CD4-positive, CD25-positive, alpha-beta regulatory T cell (primary cell): ENCODE measurements around the gene NDP. TPM values are rescaled to one million over a fixed set of nuclear protein-coding genes. Genes with fewer than 3 reads are reported as not detected.

Experiments
- ATAC-seq, 2 donors: fragments of 150-1000 bp; cut with Tn5 transposase; one replicate each; pipeline ENCODE4 v1.10.0; 2021; ENCODE audit warnings: low read depth in 2 of 2, moderate number of reproducible peaks in 2 of 2, moderate library complexity in 1 of 2
- DNase-seq, 3 donors: peaks; one replicate each; pipeline versions ENCODE4 v3.0.0 to v3.0.0-alpha.2; 2012 to 2022; ENCODE audit warnings: mixed read lengths in 1 of 3
- H3K27ac ChIP-seq: one replicate; pipeline ENCODE4 v1.7.0; 2013; ENCODE audit warnings: mild to moderate bottlenecking, low read length; ENCODE audit not compliant: insufficient read depth, poor library complexity, severe bottlenecking
- H3K27me3 ChIP-seq: one replicate; pipeline ENCODE4 v1.7.0; 2013; ENCODE audit warnings: low read length; ENCODE audit not compliant: control insufficient read depth, insufficient read depth
- H3K36me3 ChIP-seq: one replicate; pipeline ENCODE4 v1.7.0; 2013; ENCODE audit warnings: mild to moderate bottlenecking, low read length, moderate library complexity; ENCODE audit not compliant: control insufficient read depth, insufficient read depth
- H3K4me1 ChIP-seq: 2 replicates; pipeline ENCODE4 v1.7.0; 2013; ENCODE audit warnings: mild to moderate bottlenecking, low read length; ENCODE audit not compliant: insufficient read depth, control insufficient read depth, poor library complexity, severe bottlenecking
- H3K4me3 ChIP-seq: one replicate; pipeline ENCODE4 v1.7.0; 2013; ENCODE audit warnings: low read depth, mild to moderate bottlenecking, low read length, moderate library complexity
- H3K9me3 ChIP-seq, 2 experiments: 1 replicate in 1 of 2; 2 replicates in 1 of 2; pipeline ENCODE4 v1.7.0; 2013; ENCODE audit warnings: low read length in 2 of 2, mild to moderate bottlenecking in 1 of 2, moderate library complexity in 1 of 2; ENCODE audit not compliant: control insufficient read depth in 2 of 2
- H3K27ac Mint-ChIP-seq, 3 donors: one replicate each; pipeline ENCODE4 v1.8.0; 2020 to 2022; ENCODE audit warnings: mild to moderate bottlenecking in 3 of 3, mixed read lengths in 3 of 3, moderate library complexity in 2 of 3
- H3K27me3 Mint-ChIP-seq: one replicate; pipeline ENCODE4 v1.8.0; 2022; ENCODE audit warnings: mild to moderate bottlenecking, mixed read lengths
- H3K36me3 Mint-ChIP-seq: one replicate; pipeline ENCODE4 v1.8.0; 2020; ENCODE audit warnings: mixed read lengths
- H3K4me1 Mint-ChIP-seq, 4 donors: one replicate each; pipeline ENCODE4 v1.8.0; 2020 to 2022; ENCODE audit warnings: mixed read lengths in 4 of 4, mild to moderate bottlenecking in 1 of 4
- H3K4me3 Mint-ChIP-seq, 4 donors: one replicate each; pipeline ENCODE4 v1.8.0; 2020 to 2022; ENCODE audit warnings: mild to moderate bottlenecking in 4 of 4, mixed read lengths in 4 of 4, moderate library complexity in 3 of 4
- H3K9me3 Mint-ChIP-seq, 7 donors: one replicate each; pipeline ENCODE4 v1.8.0; 2020 to 2022; ENCODE audit warnings: mixed read lengths in 7 of 7, mild to moderate bottlenecking in 3 of 7, moderate library complexity in 2 of 7
- polyA plus RNA-seq, 4 donors: library from polyadenylated mRNA; unstranded; fragments of 300-500 nt; fragmentation: Illumina TruSeq; gene quantifications; one replicate each; pipeline ENCODE4 v1.2.3, GENCODE V29; 2021
- total RNA-seq: library from RNA; stranded (reverse); gene quantifications from one replicate; pipeline ENCODE4 v1.2.3, GENCODE V29; 2022

NDP gene
- total and polyA plus RNA-seq, 5 donors from 2014 or later = not detected

DNA sequence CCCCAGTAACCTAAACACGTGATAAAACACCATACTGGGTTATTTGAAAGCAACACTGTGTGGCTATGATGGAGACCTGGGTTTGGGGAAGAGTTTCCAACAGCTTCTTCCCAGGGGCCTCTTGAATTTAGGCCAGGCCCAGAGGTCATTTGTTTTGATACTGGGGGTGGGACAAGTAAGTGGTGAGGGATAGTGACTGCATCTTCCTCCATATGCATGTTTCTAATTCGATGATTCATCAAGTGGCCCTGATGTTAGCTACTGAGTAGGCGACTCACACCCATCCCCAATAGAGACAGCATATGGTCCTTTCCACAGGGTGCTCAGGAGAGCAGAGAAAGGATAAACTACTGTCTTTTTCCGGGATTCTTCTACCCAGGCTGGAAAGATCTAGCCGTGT, 2.7 kb downstream of the NDP start:
- H3K4me1 Mint-ChIP-seq = peaks cover 0 to 20% (median 7%) of the 10 kb centered on the region in 4 donors
- peaks cover 0 to 3% (median 0%) of the 10 kb centered on the region in 7 donors for H3K9me3 Mint-ChIP-seq
- Histone ChIP-seq H3K4me1 (no peaks in the 10 kb centered on the region), H3K27me3 (no peaks in the 10 kb centered on the region), H3K27ac (no peak overlapping the region), H3K9me3 (no peaks in the 10 kb centered on the region), H3K36me3 (no peaks in the 10 kb centered on the region), H3K4me3 (no peak overlapping the region)
- H3K4me3 Mint-ChIP-seq = no peak overlapping the region
- DNase-seq (no peak), ATAC-seq (no peak)
- H3K36me3 Mint-ChIP-seq = no peaks in the 10 kb centered on the region
- peaks cover 6% of the 10 kb centered on the region for H3K27me3 Mint-ChIP-seq
- H3K27ac Mint-ChIP-seq = no peak overlapping the region

- Histone ChIP-seq H3K27ac (no peak overlapping the region), H3K27me3 (no peaks in the 10 kb centered on the region), H3K36me3 (no peaks in the 10 kb centered on the region), H3K4me3 (no peak overlapping the region), H3K4me1 (no peaks in the 10 kb centered on the region), H3K9me3 (no peaks in the 10 kb centered on the region)
- Mint-ChIP-seq H3K27me3 (peaks cover 1% of the 10 kb centered on the region), H3K9me3 (peaks cover 0 to 3% (median 0%) of the 10 kb centered on the region in 7 donors), H3K4me3 (no peak overlapping the region), H3K36me3 (no peaks in the 10 kb centered on the region), H3K27ac (no peak overlapping the region), H3K4me1 (peaks cover 0 to 20% (median 7%) of the 10 kb centered on the region in 4 donors)
- no peak for DNase-seq
- ATAC-seq = no peak
Observed at GRCh38 chrX:43969504-43970501, 3.4 kb downstream of the NDP start.

DNA sequence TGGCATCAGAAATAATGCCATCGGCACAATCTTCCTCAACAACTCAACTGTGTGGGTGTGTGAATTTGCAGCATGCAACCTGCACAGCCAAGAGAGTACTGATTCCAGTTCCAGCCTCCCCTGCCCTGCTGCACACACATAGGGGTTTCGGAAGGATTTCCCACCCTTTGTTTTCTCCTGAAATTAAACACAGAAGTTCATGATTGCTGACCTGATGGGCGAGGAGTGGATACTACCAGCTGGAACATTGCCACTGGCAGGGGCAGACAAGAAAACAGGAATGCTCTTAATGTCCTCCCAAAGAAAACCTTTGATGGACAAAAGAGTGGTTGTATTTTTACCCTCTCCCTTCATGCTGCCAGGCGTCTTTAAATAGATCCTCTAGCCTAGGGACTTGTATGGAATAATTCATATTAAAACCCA, 4.8 kb downstream of the NDP start:
- Histone ChIP-seq H3K4me3 (no peak overlapping the region), H3K27ac (no peak overlapping the region), H3K4me1 (no peaks in the 10 kb centered on the region), H3K9me3 (no peaks in the 10 kb centered on the region), H3K36me3 (no peaks in the 10 kb centered on the region), H3K27me3 (no peaks in the 10 kb centered on the region)
- no peak overlapping the region for H3K4me3 Mint-ChIP-seq
- DNase-seq (no peak), ATAC-seq (no peak)
- H3K4me1 Mint-ChIP-seq = peaks cover 0 to 14% (median 5%) of the 10 kb centered on the region in 4 donors
- peaks cover 0 to 5% (median 0%) of the 10 kb centered on the region in 7 donors for H3K9me3 Mint-ChIP-seq
- H3K27ac Mint-ChIP-seq = no peak overlapping the region
- no peaks in the 10 kb centered on the region for H3K36me3 Mint-ChIP-seq
- no peaks in the 10 kb centered on the region for H3K27me3 Mint-ChIP-seq

GRCh38 chrX:43964936-43965335, 8.3 kb downstream of the NDP start:
- Mint-ChIP-seq H3K27ac (no peak overlapping the region), H3K9me3 (peaks cover 0 to 4% (median 0%) of the 10 kb centered on the region in 7 donors), H3K36me3 (no peaks in the 10 kb centered on the region), H3K27me3 (no peaks in the 10 kb centered on the region), H3K4me1 (no peaks in the 10 kb centered on the region), H3K4me3 (no peak overlapping the region)
- no peaks in the 10 kb centered on the region for H3K4me1 ChIP-seq
- DNase-seq (no peak), ATAC-seq (no peak)
- no peaks in the 10 kb centered on the region for H3K27me3 ChIP-seq
- no peaks in the 10 kb centered on the region for H3K36me3 ChIP-seq
- H3K9me3 ChIP-seq = peaks cover 0 to 3% of the 10 kb centered on the region in 2 experiments
- no peak overlapping the region for H3K27ac ChIP-seq
- no peak overlapping the region for H3K4me3 ChIP-seq

DNA sequence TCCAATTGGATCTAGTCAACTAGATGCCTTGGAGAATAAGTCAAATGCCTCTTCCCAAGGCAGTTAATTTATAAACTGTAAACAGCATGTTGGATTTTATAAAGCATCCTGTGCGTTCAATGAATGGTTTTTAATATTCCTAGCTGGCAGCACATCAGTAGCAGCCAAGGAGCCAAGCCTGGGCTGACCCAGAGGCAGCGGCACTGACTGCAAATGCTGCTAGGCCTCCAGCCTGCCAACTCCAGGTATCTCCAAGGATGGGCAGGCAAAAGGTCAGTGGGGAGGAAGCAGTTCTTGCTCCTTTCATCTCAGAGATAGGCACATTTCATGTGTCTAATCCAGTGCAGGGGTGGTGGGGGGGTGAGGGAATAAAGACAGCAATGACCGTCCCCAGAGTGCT, 9.5 kb downstream of the NDP start:
- no peak overlapping the region for H3K27ac Mint-ChIP-seq
- H3K4me3 ChIP-seq = no peak overlapping the region
- no peak overlapping the region for H3K4me3 Mint-ChIP-seq
- H3K27ac ChIP-seq = no peak overlapping the region
- H3K4me1 ChIP-seq = no peaks in the 10 kb centered on the region
- H3K27me3 Mint-ChIP-seq = no peaks in the 10 kb centered on the region
- ATAC-seq (no peak), DNase-seq (no peak)
- H3K9me3 Mint-ChIP-seq = peaks cover 0 to 4% (median 0%) of the 10 kb centered on the region in 7 donors
- H3K9me3 ChIP-seq = peaks cover 0 to 3% of the 10 kb centered on the region in 2 experiments
- H3K4me1 Mint-ChIP-seq = peaks cover 0 to 1% (median 0%) of the 10 kb centered on the region in 4 donors
- H3K27me3 ChIP-seq = no peaks in the 10 kb centered on the region
- H3K36me3 Mint-ChIP-seq = no peaks in the 10 kb centered on the region
- no peaks in the 10 kb centered on the region for H3K36me3 ChIP-seq

- Histone ChIP-seq H3K4me3 (no peak overlapping the region), H3K9me3 (peaks cover 0 to 3% of the 10 kb centered on the region in 2 experiments), H3K4me1 (no peaks in the 10 kb centered on the region), H3K27me3 (no peaks in the 10 kb centered on the region), H3K36me3 (no peaks in the 10 kb centered on the region), H3K27ac (no peak overlapping the region)
- DNase-seq (no peak), ATAC-seq (no peak)
- H3K27me3 Mint-ChIP-seq = no peaks in the 10 kb centered on the region
- peaks cover 0 to 5% (median under 1%) of the 10 kb centered on the region in 4 donors for H3K4me1 Mint-ChIP-seq
- no peak overlapping the region for H3K4me3 Mint-ChIP-seq
- H3K9me3 Mint-ChIP-seq = peaks cover 0 to 4% (median 0%) of the 10 kb centered on the region in 7 donors
- H3K36me3 Mint-ChIP-seq = no peaks in the 10 kb centered on the region
- no peak overlapping the region for H3K27ac Mint-ChIP-seq
Observed at GRCh38 chrX:43962636-43963035, 10.6 kb downstream of the NDP start.

- peak in 1 of 3 donors; percentile 15 for DNase-seq
- no peak overlapping the region for H3K27ac ChIP-seq
- H3K27me3 ChIP-seq = no peaks in the 10 kb centered on the region
- Mint-ChIP-seq H3K4me1 (peaks cover 0 to 5% (median under 1%) of the 10 kb centered on the region in 4 donors), H3K4me3 (no peak overlapping the region), H3K27me3 (no peaks in the 10 kb centered on the region), H3K9me3 (peaks cover 0 to 2% (median 0%) of the 10 kb centered on the region in 7 donors), H3K27ac (no peak overlapping the region), H3K36me3 (no peaks in the 10 kb centered on the region)
- peaks cover 0 to 3% of the 10 kb centered on the region in 2 experiments for H3K9me3 ChIP-seq
- H3K4me3 ChIP-seq = no peak overlapping the region
- ATAC-seq = no peak
- H3K36me3 ChIP-seq = no peaks in the 10 kb centered on the region
- H3K4me1 ChIP-seq = no peaks in the 10 kb centered on the region
Observed at GRCh38 chrX:43961699-43962098, 11.5 kb downstream of the NDP start.
